Stimulated activated CD4-positive, alpha-beta T cell treated with anti-CD3 and anti-CD28 coated beads, Interleukin-4, amount 100 ng/mL, for 1 hour (primary cell): ENCODE data around the gene MAPK6.

Source experiments
- DNase-seq: peaks from one replicate; pipeline ENCODE4 v3.0.0-alpha.2; 2020

The MAPK6 gene

GRCh38 chr15:52105846-52106245, 86.8 kb downstream of the MAPK6 start:
- no peak for DNase-seq

GRCh38 chr15:52106641-52107040, 87.6 kb downstream of the MAPK6 start:
- no peak for DNase-seq

- no peak for DNase-seq
Observed at GRCh38 chr15:52107238-52107637, 88.2 kb downstream of the MAPK6 start.

- no peak for DNase-seq
Observed at GRCh38 chr15:52109559-52110451, 90.8 kb downstream of the MAPK6 start.

GRCh38 chr15:52111517-52112202, 92.6 kb downstream of the MAPK6 start:
- DNase-seq = no peak

- peak; percentile 56 for DNase-seq
Observed at GRCh38 chr15:52112203-52112750, 93.3 kb downstream of the MAPK6 start.

GRCh38 chr15:52113235-52113634, 94.2 kb downstream of the MAPK6 start:
- DNase-seq = no peak

- DNase-seq = no peak
Observed at GRCh38 chr15:52113708-52114107, 94.7 kb downstream of the MAPK6 start.

- no peak for DNase-seq
Observed at GRCh38 chr15:52114261-52115055, 95.4 kb downstream of the MAPK6 start.

- DNase-seq = no peak
Observed at GRCh38 chr15:52115598-52116427, 96.8 kb downstream of the MAPK6 start.
